K562 (cell line): Measurements from ENCODE around the gene CBLC. TPM values are rescaled to one million over a fixed set of nuclear protein-coding genes. Genes with fewer than 3 reads are reported as not detected.

Experiments used
- CHD7 ChIP-seq: fragments of 200-600 bp; sonication (generic); IDR thresholded peaks from one replicate; pipeline ENCODE4 v1.6.1; 2012; ENCODE audit warnings: mild to moderate bottlenecking, low read depth, low read length, inconsistent platforms
- NCOA6 ChIP-seq: fragments of 450-650 bp; IDR thresholded peaks from 2 replicates; pipeline ENCODE4 v1.6.1; 2017; ENCODE audit warnings: mild to moderate bottlenecking
- NFATC3 ChIP-seq: fragments of 450-650 bp; IDR thresholded peaks from 2 replicates; pipeline ENCODE4 v1.6.1; 2017; ENCODE audit warnings: mild to moderate bottlenecking
- NFIC ChIP-seq: fragments of 450-650 bp; IDR thresholded peaks from 2 replicates; pipeline ENCODE4 v1.6.1; 2017; ENCODE audit warnings: mild to moderate bottlenecking, inconsistent platforms
- NR3C1 ChIP-seq: sonication (generic); formaldehyde crosslinking; IDR thresholded peaks from 2 replicates; pipeline ENCODE4 v1.8.1; 2022; ENCODE audit warnings: missing genetic modification reagents
- RBBP5 ChIP-seq: fragments of 200-600 bp; sonication (generic); IDR thresholded peaks from 2 replicates; pipeline ENCODE4 v1.6.1; 2012; ENCODE audit warnings: borderline replicate concordance, mild to moderate bottlenecking, low read length, control low read depth, inconsistent platforms; ENCODE audit not compliant: insufficient read depth, poor library complexity, severe bottlenecking
- RCOR1 ChIP-seq, 2 experiments: IDR thresholded peaks; 2 replicates each; pipeline ENCODE4 v1.6.1; 2012; ENCODE audit warnings: low read depth in 2 of 2, low read length in 2 of 2, borderline replicate concordance in 1 of 2, improper control_type of control experiment in 1 of 2
- SRSF1 ChIP-seq: fragments of 200-400 bp; formaldehyde crosslinking; IDR thresholded peaks from 2 replicates; pipeline ENCODE4 v1.6.1; 2017; ENCODE audit warnings: mild to moderate bottlenecking, low read depth, low read length, moderate library complexity
- YY1 ChIP-seq, 3 experiments: IDR thresholded peaks; 2 replicates each; pipeline ENCODE4 v1.6.1; 2011; ENCODE audit warnings: low read length in 2 of 3, mild to moderate bottlenecking in 2 of 3, moderate library complexity in 2 of 3, borderline replicate concordance in 1 of 3, control low read depth in 1 of 3, low read depth in 1 of 3; ENCODE audit not compliant: insufficient read depth in 3 of 3, insufficient replicate concordance in 2 of 3, control insufficient read depth in 1 of 3, insufficient read length in 1 of 3; ENCODE audit errors: extremely low read depth in 1 of 3
- polyA plus RNA-seq, 8 experiments: library from polyadenylated mRNA; depleted of rRNA in 4 of 8; stranded (reverse) in 5 of 8; unstranded in 3 of 8; fragments of >200 nt; fragmentation: Nextera tagmentation in 2 of 8; fragmentation: Illumina TruSeq in 1 of 8; extraction: Ambion mirVana in 2 of 8; extraction: Trizol in 1 of 8; gene quantifications; 2 replicates each; pipeline versions ENCODE4 v1.2.1 to v1.2.3, GENCODE V29; 2011 to 2014; ENCODE audit warnings: inconsistent platforms in 1 of 8, missing spikeins in 1 of 8
- total RNA-seq, 7 experiments: library from RNA; depleted of rRNA in 6 of 7; stranded (reverse); fragments of >200 nt in 6 of 7; fragmentation: Illumina TruSeq in 2 of 7; extraction: Trizol in 2 of 7; gene quantifications; 2 replicates each; pipeline versions ENCODE4 v1.2.1 to v1.2.3, GENCODE V29; 2011 to 2021; ENCODE audit warnings: low replicate concordance in 1 of 7
- TF ChIP-seq, protein P1 (sequence below): fragments of 450-650 bp; formaldehyde crosslinking; IDR thresholded peaks from 2 replicates; pipeline ENCODE4 v1.4.0; 2020; ENCODE audit warnings: mild to moderate bottlenecking

CBLC gene
- total and polyA plus RNA-seq, 9 of the 15 experiments (the other 6 are each of a cell fraction or from before 2014, with no cell fraction given), result 0.09 TPM; not detected in 8

DNA sequence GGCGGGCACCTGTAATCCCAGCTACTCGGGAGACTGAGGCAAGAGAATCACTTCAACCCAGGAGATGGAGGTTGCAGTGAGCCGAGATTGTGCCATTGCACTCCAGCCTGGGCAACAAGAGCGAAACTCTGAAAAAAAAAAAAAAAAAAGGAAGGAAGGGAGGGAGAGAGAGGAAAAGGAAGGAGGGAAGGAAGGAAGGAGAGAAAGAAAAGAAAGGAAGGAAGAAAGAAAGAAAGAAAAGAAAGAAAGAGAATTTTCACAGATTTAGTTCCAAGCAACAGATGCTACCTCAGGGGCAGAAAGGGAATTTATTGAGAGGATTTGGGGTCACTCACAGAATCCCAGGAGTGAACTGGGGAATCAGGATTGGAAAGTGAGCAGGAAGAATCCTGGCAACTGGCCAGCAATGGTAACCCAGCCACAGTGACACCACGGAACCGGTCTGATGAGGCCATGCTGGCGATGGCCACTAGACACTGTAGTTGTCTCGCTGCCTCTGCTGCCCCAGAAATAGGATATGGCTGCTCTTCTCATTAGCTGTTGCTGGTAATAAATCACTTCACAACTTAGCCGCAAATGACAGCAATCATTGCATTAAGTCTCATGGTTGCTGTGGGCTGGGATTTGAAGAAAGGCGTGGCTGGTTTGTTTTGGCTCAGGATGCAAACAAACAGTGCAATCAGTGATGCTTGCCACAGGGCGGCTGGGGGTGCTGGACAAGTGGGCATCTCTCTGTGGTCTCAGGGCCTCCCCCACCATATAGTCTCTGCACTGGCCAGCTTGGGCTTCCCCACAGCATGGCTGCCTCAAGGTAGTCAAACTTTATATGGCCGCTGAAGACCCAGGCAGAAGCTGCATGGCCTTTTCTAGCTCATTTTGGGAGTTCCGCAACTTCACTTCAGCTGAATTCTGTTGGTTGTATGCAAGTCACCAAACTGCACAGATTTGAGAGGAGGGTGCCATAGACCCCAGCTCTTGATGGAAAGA is 26.0 kb downstream of the CBLC start (continued):
- peak in 2 of 3 experiments; percentile 36 to 83 for TF ChIP-seq YY1 (IDR thresholded peaks at IDR 0.05; ENCODE audit: borderline replicate concordance in 1 of 3, control insufficient read depth in 1 of 3, extremely low read depth in 1 of 3, insufficient read depth in 3 of 3, insufficient read length in 1 of 3, insufficient replicate concordance in 2 of 3, low read depth in 1 of 3, low read length in 2 of 3)
- TF ChIP-seq NFIC, result peak; percentile 90
- TF ChIP-seq RCOR1 (IDR thresholded peaks at IDR 0.05; ENCODE audit: borderline replicate concordance in 1 of 2, low read depth in 2 of 2, low read length in 2 of 2), result peak in 1 of 2 experiments; percentile 42; a peak in 1 of 4 replicates
- TF ChIP-seq RBBP5, result no peak
- TF ChIP-seq NR3C1 (CRISPR knock-in tag), result no peak
- TF ChIP-seq SRSF1, result no peak
- TF ChIP-seq, protein P1, sequence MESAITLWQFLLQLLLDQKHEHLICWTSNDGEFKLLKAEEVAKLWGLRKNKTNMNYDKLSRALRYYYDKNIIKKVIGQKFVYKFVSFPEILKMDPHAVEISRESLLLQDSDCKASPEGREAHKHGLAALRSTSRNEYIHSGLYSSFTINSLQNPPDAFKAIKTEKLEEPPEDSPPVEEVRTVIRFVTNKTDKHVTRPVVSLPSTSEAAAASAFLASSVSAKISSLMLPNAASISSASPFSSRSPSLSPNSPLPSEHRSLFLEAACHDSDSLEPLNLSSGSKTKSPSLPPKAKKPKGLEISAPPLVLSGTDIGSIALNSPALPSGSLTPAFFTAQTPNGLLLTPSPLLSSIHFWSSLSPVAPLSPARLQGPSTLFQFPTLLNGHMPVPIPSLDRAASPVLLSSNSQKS, result no peak
- TF ChIP-seq CHD7, result no peak
- no peak for TF ChIP-seq NCOA6
- TF ChIP-seq NFATC3, result no peak
